Nephron (organoid): Measurements from ENCODE around the gene PRC1.

ENCODE experiments used
- H3K27ac Mint-ChIP-seq, 3 experiments: 2 replicates each; pipeline ENCODE4 v1.8.0; 2020; ENCODE audit warnings: mixed read lengths in 3 of 3, mild to moderate bottlenecking in 2 of 3, moderate library complexity in 1 of 3
- H3K27me3 Mint-ChIP-seq: 2 replicates; pipeline ENCODE4 v1.8.0; 2021; ENCODE audit warnings: low read depth, mild to moderate bottlenecking, moderate library complexity, mixed read lengths
- H3K36me3 Mint-ChIP-seq: 2 replicates; pipeline ENCODE4 v1.8.0; 2020; ENCODE audit warnings: low read depth, mixed read lengths
- H3K4me1 Mint-ChIP-seq: 2 replicates; pipeline ENCODE4 v1.8.0; 2020; ENCODE audit warnings: mixed read lengths
- H3K4me3 Mint-ChIP-seq, 3 experiments: 2 replicates each; pipeline ENCODE4 v1.8.0; 2020; ENCODE audit warnings: mild to moderate bottlenecking in 3 of 3, mixed read lengths in 3 of 3, moderate library complexity in 2 of 3
- H3K9me3 Mint-ChIP-seq: 2 replicates; pipeline ENCODE4 v1.8.0; 2020; ENCODE audit warnings: mixed read lengths
- CTCF ChIP-seq, 3 experiments: fragments of 200-600 bp; sonication (generic); IDR thresholded peaks; one replicate each; pipeline ENCODE4 v1.5.0; 2021; ENCODE audit warnings: antibody characterized with exemption in 3 of 3; ENCODE audit not compliant: unreplicated experiment in 3 of 3

Gene PRC1

GRCh38 chr15:90946941-90947576, 47.3 kb downstream of the PRC1 start:
- no peak for TF ChIP-seq CTCF (IDR thresholded peaks at IDR 0.05; ENCODE audit: unreplicated experiment in 3 of 3)
- no peaks in the 10 kb centered on the region for H3K27me3 Mint-ChIP-seq
- no peaks in the 10 kb centered on the region for H3K4me1 Mint-ChIP-seq
- H3K27ac Mint-ChIP-seq, result no peak overlapping the region
- H3K9me3 Mint-ChIP-seq, result no peaks in the 10 kb centered on the region
- no peak overlapping the region for H3K4me3 Mint-ChIP-seq
- peaks cover 53% of the 10 kb centered on the region for H3K36me3 Mint-ChIP-seq

- no peak overlapping the region for H3K4me3 Mint-ChIP-seq
- no peak overlapping the region for H3K27ac Mint-ChIP-seq
- no peak for TF ChIP-seq CTCF (IDR thresholded peaks at IDR 0.05; ENCODE audit: unreplicated experiment in 3 of 3)
- H3K36me3 Mint-ChIP-seq, result peaks cover 51% of the 10 kb centered on the region
- no peaks in the 10 kb centered on the region for H3K9me3 Mint-ChIP-seq
- H3K27me3 Mint-ChIP-seq, result no peaks in the 10 kb centered on the region
- no peaks in the 10 kb centered on the region for H3K4me1 Mint-ChIP-seq
Measured at GRCh38 chr15:90946538-90946937, 47.8 kb downstream of the PRC1 start.

DNA sequence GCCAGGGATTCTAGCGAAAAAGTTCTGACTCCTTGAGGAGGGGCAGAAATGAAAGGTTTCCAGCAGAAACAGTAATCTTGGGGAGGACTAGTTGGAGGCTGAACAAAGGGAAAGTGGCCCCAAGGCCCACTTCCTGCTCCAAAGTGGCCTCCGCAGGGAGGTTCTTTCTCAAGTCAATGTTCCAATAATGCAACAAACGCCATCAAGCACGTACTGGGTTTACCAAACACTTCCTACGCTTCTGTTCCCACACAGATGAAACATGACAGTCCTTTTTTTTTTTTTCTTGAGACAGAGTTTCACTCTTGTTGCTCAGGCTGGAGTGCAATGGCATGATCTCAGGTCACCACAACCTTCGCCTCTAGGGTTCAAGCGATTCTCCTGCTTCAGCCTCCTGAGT, 49.2 kb downstream of the PRC1 start:
- Mint-ChIP-seq H3K4me1 (no peaks in the 10 kb centered on the region), H3K27me3 (no peaks in the 10 kb centered on the region), H3K36me3 (peaks cover 56% of the 10 kb centered on the region), H3K27ac (no peak overlapping the region), H3K4me3 (no peak overlapping the region), H3K9me3 (no peaks in the 10 kb centered on the region)
- no peak for TF ChIP-seq CTCF (IDR thresholded peaks at IDR 0.05; ENCODE audit: unreplicated experiment in 3 of 3)

- TF ChIP-seq CTCF (IDR thresholded peaks at IDR 0.05; ENCODE audit: unreplicated experiment in 3 of 3), result no peak
- no peaks in the 10 kb centered on the region for H3K4me1 Mint-ChIP-seq
- H3K36me3 Mint-ChIP-seq, result peaks cover 55% of the 10 kb centered on the region
- H3K27ac Mint-ChIP-seq, result no peak overlapping the region
- no peaks in the 10 kb centered on the region for H3K27me3 Mint-ChIP-seq
- H3K9me3 Mint-ChIP-seq, result no peaks in the 10 kb centered on the region
- H3K4me3 Mint-ChIP-seq, result no peak overlapping the region
Measured at GRCh38 chr15:90942354-90943120, 51.8 kb downstream of the PRC1 start.

DNA sequence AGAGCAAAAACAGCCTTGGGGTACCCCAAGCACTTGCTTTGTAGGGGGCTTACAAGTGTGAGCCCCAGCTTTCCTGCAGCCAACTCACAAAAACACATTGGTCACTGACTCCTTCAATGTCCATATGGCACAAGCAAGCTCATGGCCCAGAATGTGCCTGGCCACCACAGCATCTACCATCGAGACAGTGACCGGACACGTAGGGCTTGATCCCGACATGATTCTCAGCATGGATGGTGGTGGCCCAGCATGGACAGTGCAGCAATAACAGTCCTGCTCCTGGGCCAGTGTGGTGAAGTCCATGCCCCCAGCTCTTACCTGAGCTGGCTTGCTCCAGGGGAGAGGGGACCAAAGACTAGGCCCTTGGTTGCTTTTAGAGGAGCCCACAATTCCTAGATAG, 53.3 kb downstream of the PRC1 start:
- Mint-ChIP-seq H3K4me1 (peaks cover 9% of the 10 kb centered on the region), H3K4me3 (no peak overlapping the region), H3K9me3 (no peaks in the 10 kb centered on the region), H3K27me3 (no peaks in the 10 kb centered on the region), H3K27ac (no peak overlapping the region), H3K36me3 (peaks cover 51% of the 10 kb centered on the region)
- TF ChIP-seq CTCF (IDR thresholded peaks at IDR 0.05; ENCODE audit: unreplicated experiment in 3 of 3), result no peak

DNA sequence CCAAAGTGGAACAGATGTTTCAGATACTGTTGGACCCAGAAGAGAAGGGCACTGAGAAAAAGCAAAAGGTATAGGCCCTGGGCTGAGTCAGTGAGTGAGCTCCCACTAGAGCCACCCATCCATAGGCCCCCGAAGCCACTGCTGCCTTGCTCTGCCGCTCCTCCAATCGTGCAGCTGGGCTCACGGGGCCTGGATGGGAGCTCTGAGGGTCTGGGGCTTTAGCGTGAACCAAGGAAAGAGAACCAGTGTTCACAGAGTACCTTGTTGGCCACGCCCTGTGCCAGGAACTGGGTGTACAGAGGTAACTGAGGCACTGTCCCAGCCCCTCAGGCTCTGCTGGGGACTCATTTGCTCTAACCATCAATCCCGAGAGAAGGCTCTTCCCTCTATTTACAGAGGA, 54.6 kb downstream of the PRC1 start:
- Mint-ChIP-seq H3K36me3 (peaks cover 48% of the 10 kb centered on the region), H3K4me3 (no peak overlapping the region), H3K9me3 (no peaks in the 10 kb centered on the region), H3K27ac (no peak overlapping the region), H3K27me3 (no peaks in the 10 kb centered on the region), H3K4me1 (peaks cover 12% of the 10 kb centered on the region)
- TF ChIP-seq CTCF (IDR thresholded peaks at IDR 0.05; ENCODE audit: unreplicated experiment in 3 of 3), result no peak
